Skeletal muscle tissue (tissue), 4 donors: Measurements from ENCODE around the gene SLC35B1. TPM values are rescaled to one million over a fixed set of nuclear protein-coding genes. Genes with fewer than 3 reads are reported as not detected.

Experiments
- H3K27ac ChIP-seq: one replicate; pipeline ENCODE4 v1.7.0; 2013; ENCODE audit warnings: mild to moderate bottlenecking, low read depth, low read length, inconsistent platforms
- H3K27me3 ChIP-seq, 3 donors: one replicate each; pipeline ENCODE4 v1.7.0; 2013; ENCODE audit warnings: low read length in 3 of 3; ENCODE audit not compliant: control insufficient read depth in 3 of 3, insufficient read depth in 3 of 3
- H3K36me3 ChIP-seq, 3 donors: one replicate each; pipeline ENCODE4 v1.7.0; 2013; ENCODE audit warnings: low read length in 3 of 3; ENCODE audit not compliant: control insufficient read depth in 3 of 3, insufficient read depth in 3 of 3
- H3K4me1 ChIP-seq, 3 donors: one replicate each; pipeline ENCODE4 v1.7.0; 2013; ENCODE audit warnings: low read length in 3 of 3, mild to moderate bottlenecking in 3 of 3; ENCODE audit not compliant: control insufficient read depth in 3 of 3, insufficient read depth in 3 of 3
- H3K4me3 ChIP-seq, 3 donors: one replicate each; pipeline ENCODE4 v1.7.0; 2013; ENCODE audit warnings: low read length in 3 of 3
- H3K9ac ChIP-seq, 3 donors: one replicate each; pipeline ENCODE4 v1.7.0; 2013; ENCODE audit warnings: low read length in 3 of 3, mild to moderate bottlenecking in 3 of 3, moderate library complexity in 2 of 3, low read depth in 1 of 3
- H3K9me3 ChIP-seq, 3 donors: one replicate each; pipeline ENCODE4 v1.7.0; 2013; ENCODE audit warnings: low read length in 3 of 3; ENCODE audit not compliant: control insufficient read depth in 3 of 3
- total RNA-seq: library from RNA; depleted of rRNA; stranded (reverse); fragments of >200 nt; gene quantifications from one replicate; pipeline ENCODE4 v1.2.3, GENCODE V29; 2014
- donor health status: Osteomylitis.

Gene SLC35B1
- total RNA-seq, 1 donor from 2014 or later, result 48.0 TPM

- H3K9ac ChIP-seq, result no peak overlapping the region
- H3K4me3 ChIP-seq, result no peak overlapping the region
- H3K27me3 ChIP-seq, result no peaks in the 10 kb centered on the region
- H3K36me3 ChIP-seq, result peaks cover 4 to 10% (median 6%) of the 10 kb centered on the region in 3 donors
- no peaks in the 10 kb centered on the region for H3K9me3 ChIP-seq
- peak overlapping the region; percentile 62 for H3K27ac ChIP-seq
- peaks cover 26 to 30% (median 27%) of the 10 kb centered on the region in 3 donors for H3K4me1 ChIP-seq
Measured at GRCh38 chr17:49723423-49723822, 15.7 kb upstream of the SLC35B1 start.

- Histone ChIP-seq H3K4me1 (peaks cover 25 to 30% (median 30%) of the 10 kb centered on the region in 3 donors), H3K9ac (no peak overlapping the region), H3K4me3 (no peak overlapping the region), H3K27me3 (no peaks in the 10 kb centered on the region), H3K36me3 (peaks cover 4 to 10% (median 10%) of the 10 kb centered on the region in 3 donors), H3K9me3 (no peaks in the 10 kb centered on the region), H3K27ac (peak overlapping the region; percentile 40)
Measured at GRCh38 chr17:49722066-49722465, 14.3 kb upstream of the SLC35B1 start.

- Histone ChIP-seq H3K9me3 (no peaks in the 10 kb centered on the region), H3K4me1 (peaks cover 15 to 18% (median 16%) of the 10 kb centered on the region in 3 donors), H3K4me3 (peak overlapping the region in 1 of 3 donors; percentile 3), H3K36me3 (peaks cover 11 to 23% (median 15%) of the 10 kb centered on the region in 3 donors), H3K27me3 (no peaks in the 10 kb centered on the region), H3K9ac (no peak overlapping the region), H3K27ac (peak overlapping the region; percentile 46)
Measured at GRCh38 chr17:49717371-49717861, 9.7 kb upstream of the SLC35B1 start.

GRCh38 chr17:49716668-49717364 lies 9.1 kb upstream of the SLC35B1 start:
- Histone ChIP-seq H3K4me1 (peaks cover 10 to 16% (median 11%) of the 10 kb centered on the region in 3 donors), H3K9me3 (no peaks in the 10 kb centered on the region), H3K27ac (peak overlapping the region; percentile 46), H3K36me3 (peaks cover 11 to 23% (median 11%) of the 10 kb centered on the region in 3 donors), H3K27me3 (no peaks in the 10 kb centered on the region), H3K9ac (no peak overlapping the region), H3K4me3 (no peak overlapping the region)

GRCh38 chr17:49715717-49716279 lies 8.0 kb upstream of the SLC35B1 start:
- peaks cover 11 to 26% (median 14%) of the 10 kb centered on the region in 3 donors for H3K36me3 ChIP-seq
- H3K4me1 ChIP-seq, result peaks cover 10 to 16% (median 11%) of the 10 kb centered on the region in 3 donors
- H3K9me3 ChIP-seq, result no peaks in the 10 kb centered on the region
- H3K27ac ChIP-seq, result no peak overlapping the region
- H3K27me3 ChIP-seq, result no peaks in the 10 kb centered on the region
- H3K4me3 ChIP-seq, result no peak overlapping the region
- no peak overlapping the region for H3K9ac ChIP-seq

GRCh38 chr17:49715216-49715615 lies 7.5 kb upstream of the SLC35B1 start:
- Histone ChIP-seq H3K36me3 (peaks cover 11 to 28% (median 14%) of the 10 kb centered on the region in 3 donors), H3K9ac (no peak overlapping the region), H3K27ac (no peak overlapping the region), H3K4me1 (peaks cover 10 to 16% (median 11%) of the 10 kb centered on the region in 3 donors), H3K27me3 (no peaks in the 10 kb centered on the region), H3K4me3 (no peak overlapping the region), H3K9me3 (no peaks in the 10 kb centered on the region)

GRCh38 chr17:49708515-49709183 lies 885 bp upstream of the SLC35B1 start:
- H3K4me3 ChIP-seq, result peak overlapping the region; percentile 83 to 92 (median 91)
- H3K27ac ChIP-seq, result peak overlapping the region; percentile 99
- H3K9ac ChIP-seq, result peak overlapping the region in 2 of 3 donors; percentile 95 to 98
- H3K36me3 ChIP-seq, result peaks cover 25 to 29% (median 26%) of the 10 kb centered on the region in 3 donors
- H3K4me1 ChIP-seq, result peaks cover 20 to 36% (median 21%) of the 10 kb centered on the region in 3 donors
- no peaks in the 10 kb centered on the region for H3K9me3 ChIP-seq
- no peaks in the 10 kb centered on the region for H3K27me3 ChIP-seq

GRCh38 chr17:49707246-49707607 lies 537 bp downstream of the SLC35B1 start:
- H3K9ac ChIP-seq, result peak overlapping the region; percentile 95 to 99 (median 98)
- H3K9me3 ChIP-seq, result no peaks in the 10 kb centered on the region
- peak overlapping the region; percentile 77 to 92 (median 91) for H3K4me3 ChIP-seq
- H3K27me3 ChIP-seq, result no peaks in the 10 kb centered on the region
- H3K27ac ChIP-seq, result peak overlapping the region; percentile 99
- peaks cover 37 to 40% (median 38%) of the 10 kb centered on the region in 3 donors for H3K36me3 ChIP-seq
- H3K4me1 ChIP-seq, result peaks cover 20 to 36% (median 21%) of the 10 kb centered on the region in 3 donors

- peaks cover 49 to 56% (median 50%) of the 10 kb centered on the region in 3 donors for H3K36me3 ChIP-seq
Measured at GRCh38 chr17:49705254-49705653, 2.5 kb downstream of the SLC35B1 start.

More at GRCh38 chr17:49705254-49705653, 2.5 kb downstream of the SLC35B1 start:
- peaks cover 20 to 36% (median 21%) of the 10 kb centered on the region in 3 donors for H3K4me1 ChIP-seq
- H3K9ac ChIP-seq, result no peak overlapping the region
- no peak overlapping the region for H3K4me3 ChIP-seq
- no peaks in the 10 kb centered on the region for H3K9me3 ChIP-seq
- H3K27ac ChIP-seq, result no peak overlapping the region
- no peaks in the 10 kb centered on the region for H3K27me3 ChIP-seq
